ENCODE results near the gene SPANXA2.

SPANXA2 gene

GRCh38 chrX:141638550-141638949 is 49.0 kb downstream of the SPANXA2 start:
- no peak for ATAC-seq
- TF ChIP-seq PATZ1 (CRISPR knock-in tag; IDR thresholded peaks at IDR 0.05; ENCODE audit: borderline replicate concordance) = no peak
- TF ChIP-seq RARB (CRISPR knock-in tag; IDR thresholded peaks at IDR 0.05) = no peak
- TF ChIP-seq ARNTL (CRISPR knock-in tag; IDR thresholded peaks at IDR 0.05; ENCODE audit: borderline replicate concordance, low read depth) = no peak
- no peak for TF ChIP-seq ISL1 (CRISPR knock-in tag; IDR thresholded peaks at IDR 0.05)

Measured in SK-N-SH treated with all-trans-retinoic acid at 6 μM for 48 hours (cell line).